ENCODE measurements around the gene IL6R. TPM values are rescaled to one million over a fixed set of nuclear protein-coding genes. Genes with fewer than 3 reads are reported as not detected.
"Not testable (repeated sequence)": the region's sequence is repeated elsewhere in the genome, so short reads cannot be mapped to it uniquely, and the experiment has no call there.

The IL6R gene
- total RNA-seq, 1 experiment from 2014 or later = 5.0 TPM

- Mint-ChIP-seq H3K4me1 (ENCODE audit: low read depth, unreplicated experiment) (no peaks in the 10 kb centered on the region), H3K9me3 (ENCODE audit: low read depth, unreplicated experiment) (no peaks in the 10 kb centered on the region), H3K4me3 (ENCODE audit: low read depth, unreplicated experiment) (no peak overlapping the region), H3K36me3 (ENCODE audit: insufficient read depth, unreplicated experiment) (peaks cover 4% of the 10 kb centered on the region), H3K27ac (ENCODE audit: unreplicated experiment) (no peak overlapping the region), H3K27me3 (ENCODE audit: unreplicated experiment) (peaks cover 50% of the 10 kb centered on the region)
- TF ChIP-seq CTCF (IDR thresholded peaks at IDR 0.05; ENCODE audit: unreplicated experiment) = no peak
- BruUV-seq (replicated peaks) = no TSS peak
- CTCF ChIA-PET = interaction anchor here (0.6 to 1.1 kb wide), 4 partner anchors 12 to 183 kb away, joined by 3 to 9 read pairs (median 3); no protein-coding TSS in a partner anchor
- intact Hi-C loops (cut with micrococcal nuclease; ENCODE audit: unreplicated experiment) = no loop called here
- no peak for DNase-seq
Measured at GRCh38 chr1:154485106-154485505, 80.0 kb downstream of the IL6R start.

GRCh38 chr1:154485910-154486496 is 80.9 kb downstream of the IL6R start:
- no peaks in the 10 kb centered on the region for H3K9me3 Mint-ChIP-seq (ENCODE audit: low read depth, unreplicated experiment)
- peaks cover 59% of the 10 kb centered on the region for H3K27me3 Mint-ChIP-seq (ENCODE audit: unreplicated experiment)
- TF ChIP-seq CTCF (IDR thresholded peaks at IDR 0.05; ENCODE audit: unreplicated experiment) = no peak
- H3K4me3 Mint-ChIP-seq (ENCODE audit: low read depth, unreplicated experiment) = no peak overlapping the region
- no TSS peak for BruUV-seq (replicated peaks)
- peaks cover 4% of the 10 kb centered on the region for H3K36me3 Mint-ChIP-seq (ENCODE audit: insufficient read depth, unreplicated experiment)
- intact Hi-C loops (cut with micrococcal nuclease; ENCODE audit: unreplicated experiment) = no loop called here
- no peaks in the 10 kb centered on the region for H3K4me1 Mint-ChIP-seq (ENCODE audit: low read depth, unreplicated experiment)
- H3K27ac Mint-ChIP-seq (ENCODE audit: unreplicated experiment) = no peak overlapping the region
- CTCF ChIA-PET = no interaction called here
- no peak for DNase-seq

GRCh38 chr1:154486756-154487155 is 81.6 kb downstream of the IL6R start:
- CTCF ChIA-PET; intact Hi-C loops (cut with micrococcal nuclease; ENCODE audit: unreplicated experiment); H3K36me3 Mint-ChIP-seq (ENCODE audit: insufficient read depth, unreplicated experiment); BruUV-seq (replicated peaks); H3K27ac Mint-ChIP-seq (ENCODE audit: unreplicated experiment); H3K4me1 Mint-ChIP-seq (ENCODE audit: low read depth, unreplicated experiment); H3K4me3 Mint-ChIP-seq (ENCODE audit: low read depth, unreplicated experiment); H3K9me3 Mint-ChIP-seq (ENCODE audit: low read depth, unreplicated experiment); DNase-seq: not testable (repeated sequence)
- peaks cover 67% of the 10 kb centered on the region for H3K27me3 Mint-ChIP-seq (ENCODE audit: unreplicated experiment)

GRCh38 chr1:154488922-154489321 is 83.8 kb downstream of the IL6R start:
- CTCF ChIA-PET = interaction anchor here (0.7 kb wide), 2 partner anchors 16 to 58 kb away, joined by 3 to 5 read pairs; no protein-coding TSS in a partner anchor
- H3K9me3 Mint-ChIP-seq (ENCODE audit: low read depth, unreplicated experiment) = no peaks in the 10 kb centered on the region
- H3K4me3 Mint-ChIP-seq (ENCODE audit: low read depth, unreplicated experiment) = no peak overlapping the region
- H3K27me3 Mint-ChIP-seq (ENCODE audit: unreplicated experiment) = peaks cover 76% of the 10 kb centered on the region
- no peak for DNase-seq
- TF ChIP-seq CTCF (IDR thresholded peaks at IDR 0.05; ENCODE audit: unreplicated experiment) = no peak
- no peak overlapping the region for H3K27ac Mint-ChIP-seq (ENCODE audit: unreplicated experiment)
- no peaks in the 10 kb centered on the region for H3K4me1 Mint-ChIP-seq (ENCODE audit: low read depth, unreplicated experiment)
- intact Hi-C loops (cut with micrococcal nuclease; ENCODE audit: unreplicated experiment) = no loop called here
- peaks cover 4% of the 10 kb centered on the region for H3K36me3 Mint-ChIP-seq (ENCODE audit: insufficient read depth, unreplicated experiment)
- BruUV-seq (replicated peaks) = no TSS peak

- Mint-ChIP-seq H3K27ac (ENCODE audit: unreplicated experiment) (no peak overlapping the region), H3K4me1 (ENCODE audit: low read depth, unreplicated experiment) (no peaks in the 10 kb centered on the region), H3K9me3 (ENCODE audit: low read depth, unreplicated experiment) (no peaks in the 10 kb centered on the region), H3K4me3 (ENCODE audit: low read depth, unreplicated experiment) (no peak overlapping the region), H3K36me3 (ENCODE audit: insufficient read depth, unreplicated experiment) (no peaks in the 10 kb centered on the region), H3K27me3 (ENCODE audit: unreplicated experiment) (peaks cover 76% of the 10 kb centered on the region)
- BruUV-seq (replicated peaks) = no TSS peak
- no peak for DNase-seq
- no peak for TF ChIP-seq CTCF (IDR thresholded peaks at IDR 0.05; ENCODE audit: unreplicated experiment)
- CTCF ChIA-PET = interaction anchor here (0.7 kb wide), 2 partner anchors 15 to 57 kb away, joined by 3 to 5 read pairs; no protein-coding TSS in a partner anchor
- intact Hi-C loops (cut with micrococcal nuclease; ENCODE audit: unreplicated experiment) = no loop called here
Measured at GRCh38 chr1:154489695-154490274, 84.6 kb downstream of the IL6R start.

All from Calu3 (cell line).